ENCODE data around the gene ZNF385C. TPM values are rescaled to one million over a fixed set of nuclear protein-coding genes. Genes with fewer than 3 reads are reported as not detected.
A peak's percentile ranks its signal among the peaks of the same experiment; 100 is the strongest.

The ZNF385C gene
- total and polyA plus RNA-seq, 2 of the 13 experiments (the other 11 are each of a cell fraction or from before 2014, with no cell fraction given) = 2.3 to 6.1 TPM

DNA sequence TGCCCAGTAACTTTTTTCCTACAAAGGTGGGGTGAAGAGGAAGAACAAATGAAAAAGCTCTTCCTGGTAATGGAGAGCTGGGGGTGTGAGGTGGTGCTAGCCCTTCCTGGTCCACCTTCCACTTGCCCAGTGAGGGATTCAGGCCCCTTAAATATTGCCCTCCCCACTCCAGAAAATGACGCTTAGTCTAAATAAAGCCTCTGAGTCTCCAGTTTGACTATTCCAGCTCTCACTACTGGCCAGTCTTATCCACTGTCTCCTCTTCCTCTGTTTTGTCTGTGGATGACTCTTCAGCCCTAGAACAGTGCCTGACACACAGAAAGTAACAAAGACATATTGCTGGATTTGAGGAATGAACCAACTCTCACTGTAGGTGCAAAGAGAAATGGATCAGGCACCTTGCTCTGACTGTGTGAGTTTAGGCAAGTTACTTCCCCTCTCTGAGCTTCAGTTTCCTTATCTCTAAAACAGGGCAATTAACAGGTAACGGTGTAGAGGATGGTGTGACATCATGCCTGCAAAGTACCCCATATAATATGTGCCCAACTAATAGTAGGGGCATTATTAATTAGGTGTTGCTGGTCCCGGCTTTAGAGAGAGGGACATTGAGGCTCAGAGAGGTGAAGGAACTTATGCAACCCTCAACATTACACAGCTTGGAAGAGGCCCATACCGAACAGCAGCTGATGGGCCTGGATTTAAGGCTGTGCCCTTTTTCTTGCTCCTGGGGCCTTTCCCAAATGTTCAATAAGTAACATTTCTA lies 21.3 kb downstream of the ZNF385C start:
- Histone ChIP-seq H3K9ac (ENCODE audit: insufficient read depth, low read depth, low read length) (no peak overlapping the region), H4K20me1 (ENCODE audit: insufficient read depth, low read length) (no peaks in the 10 kb centered on the region), H3K27ac (ENCODE audit: extremely low read length, insufficient read depth, low read length) (no peak overlapping the region), H3K36me3 (replicated peaks in 1 of 2; ENCODE audit: control insufficient read depth in 1 of 2, insufficient read depth in 2 of 2, low read length in 2 of 2) (no peaks in the 10 kb centered on the region), H3K27me3 (ENCODE audit: control insufficient read depth in 1 of 2, insufficient read depth in 2 of 2, low read length in 2 of 2) (peaks cover 2 to 13% of the 10 kb centered on the region in 2 experiments; a peak in 3 of 5 replicates), H3K4me2 (ENCODE audit: low read depth, low read length) (peak overlapping the region; percentile 40; the same call in 1 of the 2 replicates), H3K4me3 (replicated peaks in 1 of 3; ENCODE audit: insufficient read depth in 1 of 3, low read depth in 2 of 3, low read length in 3 of 3) (no peak overlapping the region), H3K9me3 (ENCODE audit: low read length) (no peaks in the 10 kb centered on the region), H2AFZ (ENCODE audit: low read length) (no peak overlapping the region), H3K79me2 (ENCODE audit: insufficient read depth, low read length) (no peaks in the 10 kb centered on the region), H3K4me1 (ENCODE audit: insufficient read depth, low read length) (peaks cover 77% of the 10 kb centered on the region)
- no peak for DNase-seq (ENCODE audit: low spot score)
- peak; percentile 34 for FAIRE-seq
- TF ChIP-seq AKAP8 (CRISPR knock-in tag; IDR thresholded peaks at IDR 0.05) (no peak), CEBPG (CRISPR knock-in tag; IDR thresholded peaks at IDR 0.05) (no peak), CENPT (CRISPR knock-in tag; IDR thresholded peaks at IDR 0.05; ENCODE audit: low read depth) (no peak), ZNF788 (CRISPR knock-in tag; IDR thresholded peaks at IDR 0.05; ENCODE audit: borderline replicate concordance) (no peak), POLR2AphosphoS5 (IDR thresholded peaks at IDR 0.05; ENCODE audit: low read depth, low read length) (no peak), SIN3B (IDR thresholded peaks at IDR 0.05; ENCODE audit: low read length) (no peak)
- TF ChIP-seq, protein P1, sequence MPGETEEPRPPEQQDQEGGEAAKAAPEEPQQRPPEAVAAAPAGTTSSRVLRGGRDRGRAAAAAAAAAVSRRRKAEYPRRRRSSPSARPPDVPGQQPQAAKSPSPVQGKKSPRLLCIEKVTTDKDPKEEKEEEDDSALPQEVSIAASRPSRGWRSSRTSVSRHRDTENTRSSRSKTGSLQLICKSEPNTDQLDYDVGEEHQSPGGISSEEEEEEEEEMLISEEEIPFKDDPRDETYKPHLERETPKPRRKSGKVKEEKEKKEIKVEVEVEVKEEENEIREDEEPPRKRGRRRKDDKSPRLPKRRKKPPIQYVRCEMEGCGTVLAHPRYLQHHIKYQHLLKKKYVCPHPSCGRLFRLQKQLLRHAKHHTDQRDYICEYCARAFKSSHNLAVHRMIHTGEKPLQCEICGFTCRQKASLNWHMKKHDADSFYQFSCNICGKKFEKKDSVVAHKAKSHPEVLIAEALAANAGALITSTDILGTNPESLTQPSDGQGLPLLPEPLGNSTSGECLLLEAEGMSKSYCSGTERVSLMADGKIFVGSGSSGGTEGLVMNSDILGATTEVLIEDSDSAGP (CRISPR knock-in tag; IDR thresholded peaks at IDR 0.05; ENCODE audit: borderline replicate concordance) = no peak
- TF ChIP-seq, protein P2, sequence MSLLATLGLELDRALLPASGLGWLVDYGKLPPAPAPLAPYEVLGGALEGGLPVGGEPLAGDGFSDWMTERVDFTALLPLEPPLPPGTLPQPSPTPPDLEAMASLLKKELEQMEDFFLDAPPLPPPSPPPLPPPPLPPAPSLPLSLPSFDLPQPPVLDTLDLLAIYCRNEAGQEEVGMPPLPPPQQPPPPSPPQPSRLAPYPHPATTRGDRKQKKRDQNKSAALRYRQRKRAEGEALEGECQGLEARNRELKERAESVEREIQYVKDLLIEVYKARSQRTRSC (CRISPR knock-in tag; IDR thresholded peaks at IDR 0.05; ENCODE audit: low read depth) = no peak
- in situ Hi-C loops (cut with HindIII; ENCODE audit: extremely low pct_ligation_motif_present, low pct_unique_long_range_greater_than_20kb) (no loop called here), intact Hi-C loops (cut with micrococcal nuclease; ENCODE audit: unreplicated experiment) (no loop called here)
- 53% methylated on average over 4 of the region's 4 CpGs for WGBS (ENCODE audit: low lambda C conversion rate)
- POLR2A ChIA-PET = no interaction called here
- BruUV-seq (replicated peaks) = no TSS peak
- CTCF ChIA-PET (ENCODE audit: low intra/inter-chr PET ratio, low total read pairs) = no interaction called here
- ATAC-seq = no peak
